HG03469 (cell line): ENCODE results near the gene KCNE5.
"Not testable (repeated sequence)": the region's sequence is repeated elsewhere in the genome, so short reads cannot be mapped to it uniquely, and the experiment has no call there.

Source experiments
- ATAC-seq: cut with Tn5 transposase; IDR thresholded peaks from one replicate; pipeline ENCODE4 v1.9.1; 2021; ENCODE audit warnings: mild to moderate bottlenecking, moderate library complexity, moderate number of reproducible peaks; ENCODE audit not compliant: unreplicated experiment

The KCNE5 gene, protein sequence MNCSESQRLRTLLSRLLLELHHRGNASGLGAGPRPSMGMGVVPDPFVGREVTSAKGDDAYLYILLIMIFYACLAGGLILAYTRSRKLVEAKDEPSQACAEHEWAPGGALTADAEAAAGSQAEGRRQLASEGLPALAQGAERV

DNA sequence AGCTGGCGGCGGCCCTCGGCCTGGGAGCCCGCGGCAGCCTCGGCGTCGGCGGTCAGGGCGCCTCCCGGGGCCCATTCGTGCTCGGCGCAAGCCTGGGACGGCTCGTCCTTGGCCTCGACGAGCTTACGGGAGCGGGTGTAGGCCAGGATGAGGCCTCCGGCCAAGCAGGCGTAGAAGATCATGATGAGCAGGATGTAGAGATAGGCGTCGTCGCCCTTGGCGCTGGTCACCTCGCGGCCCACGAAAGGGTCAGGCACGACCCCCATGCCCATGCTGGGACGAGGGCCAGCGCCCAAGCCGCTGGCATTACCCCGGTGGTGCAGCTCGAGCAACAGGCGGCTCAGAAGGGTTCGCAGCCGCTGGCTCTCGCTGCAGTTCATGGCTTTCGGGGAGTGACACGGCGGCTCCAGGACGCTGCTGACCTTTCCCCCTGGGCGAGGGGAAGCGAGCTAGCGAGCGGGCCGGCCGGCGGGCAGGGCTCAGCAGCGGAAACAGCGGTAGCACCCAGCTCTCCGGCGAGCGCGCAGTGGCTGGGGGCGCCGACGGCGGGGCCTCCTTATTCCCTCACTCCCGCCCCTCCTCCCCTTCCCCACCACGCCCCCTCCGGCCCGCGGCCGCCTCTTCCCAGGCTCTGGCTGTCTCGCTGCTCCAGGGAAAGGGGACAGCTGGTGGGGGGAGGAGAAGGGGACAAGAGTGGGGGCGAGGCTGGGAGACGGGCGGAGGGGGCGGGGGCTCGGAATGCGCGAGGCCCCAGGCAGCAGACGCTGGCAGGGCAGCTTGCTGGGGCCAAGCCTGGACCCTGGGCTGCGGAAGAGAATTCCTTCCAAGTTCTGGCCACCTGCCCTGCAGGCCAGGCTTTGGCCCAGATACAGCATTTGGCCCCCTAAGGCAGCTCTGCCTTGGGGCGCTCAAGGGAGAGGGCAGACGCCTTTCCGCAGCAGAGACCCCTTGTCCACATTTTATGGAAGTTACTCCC is at the start of gene KCNE5:
Gene KCNE5, minus strand, starts transcription at position 532 of the 976 bp plus-strand sequence. Its CDS starts 152 bp downstream, at position 380.
- ATAC-seq, result no peak

DNA sequence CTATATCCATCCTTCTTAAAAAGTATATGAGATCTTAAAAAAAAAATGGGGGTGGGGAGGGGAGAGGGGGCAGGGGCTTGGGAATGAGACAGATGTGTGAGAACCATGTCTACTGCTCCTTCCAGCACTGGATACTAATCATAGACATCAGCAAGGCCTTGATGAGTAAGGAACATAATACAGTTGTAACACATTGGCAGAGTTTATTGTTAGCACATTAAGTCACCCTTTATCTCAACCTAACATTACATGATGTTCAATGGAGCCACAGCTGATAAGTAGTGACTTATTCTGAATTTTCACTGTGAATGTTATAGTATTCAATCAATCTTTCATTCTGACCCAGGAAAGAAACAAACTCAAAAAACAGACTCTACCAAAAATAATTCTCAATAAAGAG is 47.3 kb upstream of the KCNE5 start:
- ATAC-seq, result no peak

DNA sequence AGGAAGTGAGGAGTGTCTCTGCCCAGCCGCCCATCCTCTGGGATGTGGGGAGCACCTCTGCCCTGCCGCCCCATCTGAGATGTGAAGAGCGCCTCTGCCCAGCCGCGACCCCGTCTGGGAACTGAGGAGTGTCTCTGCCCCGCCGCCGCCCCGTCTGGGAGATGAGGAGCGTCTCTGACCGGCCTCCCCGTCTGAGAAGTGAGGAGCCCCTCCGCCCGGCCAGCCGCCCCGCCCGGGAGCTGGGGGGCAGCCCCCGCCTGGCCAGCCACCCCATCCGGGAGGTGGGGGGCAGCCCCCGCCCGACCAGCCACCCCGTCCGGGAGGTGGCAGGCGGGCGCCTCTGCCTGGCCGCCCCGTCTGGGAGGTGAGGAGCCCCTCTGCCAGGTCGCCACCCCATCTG is 46.2 kb upstream of the KCNE5 start:
- ATAC-seq, result not testable (repeated sequence)

DNA sequence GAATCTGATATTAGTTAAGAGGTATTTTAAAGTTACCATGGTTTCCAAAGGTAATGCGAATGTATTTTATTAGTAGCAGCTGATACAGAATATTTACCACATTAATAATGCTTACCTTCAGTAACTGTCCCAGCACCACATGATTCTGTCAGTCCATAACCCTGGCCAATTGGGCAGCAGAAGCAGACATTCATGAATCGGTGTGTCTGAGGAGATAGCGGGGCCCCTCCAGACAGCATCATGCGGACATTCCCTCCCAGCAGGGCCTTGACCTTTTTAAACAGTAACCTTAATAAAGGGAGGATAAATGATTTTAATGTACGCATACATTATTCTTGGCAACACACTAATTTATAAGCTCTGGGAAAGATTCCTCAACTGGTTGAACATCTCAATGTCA is 43.0 kb upstream of the KCNE5 start:
- ATAC-seq, result no peak

DNA sequence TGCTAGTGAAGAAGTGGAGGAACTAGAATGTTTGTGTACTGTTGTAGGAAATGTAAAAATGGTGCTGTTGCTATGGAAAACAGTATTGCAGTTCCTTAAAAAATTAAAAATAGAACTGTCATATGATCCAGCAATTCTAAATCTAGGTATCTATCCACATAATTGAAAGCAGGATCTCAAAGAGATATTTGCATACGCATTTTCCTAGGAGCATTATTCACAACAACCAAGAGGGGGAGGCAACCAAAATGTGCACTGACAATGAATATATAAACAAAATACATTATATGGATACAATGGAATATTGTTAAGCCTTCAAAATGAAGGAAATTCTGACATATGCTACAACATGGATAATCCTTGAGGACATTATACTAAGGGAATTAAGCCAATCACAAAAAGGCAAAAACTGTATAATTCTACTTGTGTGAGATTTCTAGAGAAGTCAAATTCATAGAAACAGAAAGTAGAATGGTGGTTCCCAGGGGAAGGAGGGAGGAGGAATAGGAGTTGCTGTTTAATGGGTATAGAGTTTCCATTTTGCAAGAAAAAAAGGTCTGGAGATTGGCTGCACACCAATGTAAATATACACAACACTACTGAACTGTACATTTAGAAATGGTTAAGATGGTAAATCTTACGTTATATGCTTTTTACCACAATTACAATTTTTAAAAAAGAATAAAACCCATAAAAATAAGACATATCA is 35.6 kb upstream of the KCNE5 start:
- no peak for ATAC-seq

DNA sequence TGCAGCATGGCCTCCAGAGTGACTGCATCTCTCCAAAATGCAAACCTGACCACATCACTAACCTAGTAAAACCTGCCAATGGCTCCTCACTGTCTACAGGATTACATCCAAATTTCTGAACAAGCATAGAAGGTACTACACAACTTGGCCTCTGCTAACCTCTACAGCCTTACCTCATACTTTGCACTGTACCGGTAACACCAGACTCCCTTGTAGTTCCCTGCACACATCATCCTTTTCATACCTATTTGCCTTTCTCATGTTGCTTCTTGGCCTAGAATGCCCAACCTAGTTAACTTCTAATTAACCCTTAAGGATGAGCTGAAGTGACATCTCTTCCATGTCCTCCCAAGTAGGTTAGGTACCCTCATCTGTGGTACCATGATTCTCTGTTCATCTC is 33.4 kb upstream of the KCNE5 start:
- ATAC-seq, result no peak

DNA sequence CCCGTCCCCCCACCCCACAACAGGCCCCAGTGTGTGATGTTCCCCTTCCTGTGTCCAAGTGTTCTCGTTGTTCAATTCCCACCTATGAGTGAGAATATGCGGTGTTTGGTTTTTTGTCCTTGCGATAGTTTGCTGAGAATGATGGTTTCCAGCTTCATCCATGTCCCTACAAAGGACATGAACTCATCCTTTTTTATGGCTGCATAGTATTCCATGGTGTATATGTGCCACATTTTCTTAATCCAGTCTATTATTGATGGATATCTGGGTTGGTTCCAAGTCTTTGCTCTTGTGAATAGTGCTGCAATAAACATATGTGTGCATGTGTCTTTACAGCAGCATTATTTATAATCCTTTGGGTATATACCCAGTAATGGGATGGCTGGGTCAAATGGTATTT is 32.4 kb upstream of the KCNE5 start:
- ATAC-seq, result not testable (repeated sequence)

DNA sequence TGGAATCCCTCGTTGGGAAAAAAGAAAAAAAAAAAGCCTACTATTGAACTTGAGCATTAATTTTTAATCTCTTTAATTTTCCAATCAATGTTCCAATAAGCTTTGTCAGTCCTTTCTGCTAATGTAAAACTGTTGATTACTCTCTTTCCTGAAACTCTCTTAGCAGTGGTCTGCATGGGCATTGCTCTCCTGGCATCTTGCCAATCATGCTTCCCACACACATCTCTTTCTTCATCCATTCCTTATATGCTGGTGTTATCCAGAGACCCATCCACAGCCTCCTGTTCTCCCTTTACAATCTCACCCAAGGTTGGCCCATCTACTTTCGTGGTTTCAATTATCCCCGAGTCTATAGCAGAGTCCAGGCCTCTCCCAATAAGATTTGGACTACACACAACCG is 31.8 kb upstream of the KCNE5 start:
- ATAC-seq, result no peak

DNA sequence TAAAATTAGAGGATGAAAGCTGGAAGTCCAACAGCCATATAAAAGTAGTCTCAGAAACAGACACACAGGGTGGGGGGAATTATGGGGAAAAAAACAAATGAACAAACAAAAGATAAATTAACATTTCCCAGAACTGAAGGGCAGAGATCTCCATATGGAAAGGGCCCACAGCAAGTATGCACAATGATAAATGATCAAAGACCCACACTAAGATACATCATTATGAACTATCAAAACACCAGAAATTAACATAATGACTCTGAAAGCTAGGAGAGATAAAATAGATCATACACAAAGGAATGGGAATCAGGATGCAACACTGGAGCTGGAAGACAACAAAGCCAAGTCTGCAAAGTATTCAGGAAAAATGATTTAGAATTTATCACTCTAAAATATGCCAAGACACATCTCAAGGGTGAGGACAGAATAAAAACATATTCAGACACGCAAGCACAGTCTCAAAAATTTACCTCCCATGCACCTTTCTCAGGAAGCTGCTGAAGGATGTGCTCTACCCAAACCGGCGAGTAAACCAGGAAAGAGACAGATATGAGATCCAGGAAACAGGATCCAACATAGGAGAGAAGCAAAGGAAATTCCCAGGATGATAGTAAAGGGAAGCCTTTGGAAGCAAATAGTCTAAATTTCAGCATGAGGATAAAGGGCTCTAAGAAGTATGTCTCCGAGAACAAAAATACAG is 30.7 kb upstream of the KCNE5 start:
- ATAC-seq, result no peak

DNA sequence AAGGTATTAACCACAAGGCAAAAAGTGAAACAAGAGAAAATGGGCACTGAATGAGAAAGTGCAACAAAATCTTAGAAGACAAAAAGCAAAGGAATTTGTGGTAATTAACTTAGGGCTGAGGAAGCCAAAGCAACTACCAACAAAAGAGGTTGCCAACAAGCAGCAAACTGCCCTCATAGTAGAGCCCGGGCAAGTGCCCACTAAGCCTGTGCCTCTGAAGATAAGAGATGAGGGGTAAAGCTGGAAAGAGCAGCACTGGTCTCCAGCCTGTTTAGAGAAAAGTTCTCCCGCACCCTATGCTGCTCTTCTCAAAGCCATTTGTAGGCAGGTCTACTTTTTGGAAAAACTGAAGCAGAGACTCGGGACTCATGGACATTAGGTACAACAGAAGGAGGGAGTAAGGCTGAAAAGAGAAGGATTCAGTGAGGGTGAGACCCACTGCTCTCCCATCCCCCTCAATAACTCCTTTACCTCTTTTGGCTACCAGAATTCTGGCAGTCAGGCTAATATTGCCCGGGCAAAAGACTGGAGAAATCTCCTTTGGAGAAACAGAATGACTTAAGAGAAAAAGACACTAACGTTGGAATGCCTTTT is 29.6 kb upstream of the KCNE5 start:
- ATAC-seq, result no peak

DNA sequence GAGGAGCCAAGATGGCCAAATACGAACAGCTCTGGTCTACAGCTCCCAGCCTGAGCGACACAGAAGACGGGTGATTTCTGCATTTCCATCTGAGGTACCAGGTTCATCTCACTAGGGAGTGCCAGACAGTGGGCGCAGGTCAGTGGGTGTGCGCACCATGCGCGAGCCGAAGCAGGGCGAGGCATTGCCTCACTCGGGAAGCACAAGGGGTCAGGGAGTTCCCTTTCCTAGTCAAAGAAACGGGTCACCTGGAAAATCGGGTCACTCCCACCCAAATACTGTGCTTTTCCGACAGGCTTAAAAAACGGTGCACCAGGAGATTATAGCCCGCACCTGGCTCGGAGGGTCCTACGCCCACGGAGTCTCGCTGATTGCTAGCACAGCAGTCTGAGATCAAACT is 19.7 kb upstream of the KCNE5 start:
- not testable (repeated sequence) for ATAC-seq

DNA sequence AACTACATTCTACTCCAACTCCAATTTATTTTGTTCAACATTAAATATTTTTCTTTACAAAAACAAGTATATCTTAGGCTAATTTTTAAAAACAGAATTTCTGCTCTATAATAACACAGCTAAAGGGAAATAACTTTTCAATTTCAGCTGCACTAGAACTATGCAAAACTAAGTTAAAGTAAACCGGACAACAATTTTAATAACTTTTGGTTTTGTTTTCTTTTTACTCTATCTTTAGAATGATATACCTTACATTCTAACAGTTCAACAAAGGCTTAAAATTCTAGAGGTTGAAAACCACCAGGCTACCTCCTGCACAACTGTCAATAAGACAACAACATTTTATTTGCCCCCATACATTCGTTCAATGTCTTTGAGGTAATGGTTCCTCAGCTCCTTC is 18.7 kb upstream of the KCNE5 start:
- ATAC-seq, result no peak

DNA sequence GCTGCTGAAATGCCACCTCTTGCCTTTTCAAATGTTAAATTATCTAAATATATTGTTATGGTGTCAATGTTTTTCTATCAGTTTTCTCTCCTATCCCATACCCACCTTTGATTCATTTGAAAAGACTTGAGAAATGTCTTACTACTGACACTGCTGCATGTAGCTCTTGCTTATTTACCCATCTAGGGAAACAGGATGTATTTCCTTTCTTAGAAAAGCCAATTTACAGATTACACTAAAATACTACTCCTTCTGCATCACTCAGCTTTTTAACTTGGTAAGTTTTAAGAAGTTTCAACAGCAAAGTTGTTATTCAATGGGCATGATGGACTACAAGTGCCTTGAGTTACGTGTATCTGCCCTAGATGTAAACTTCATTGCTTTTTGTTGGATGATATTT is 13.2 kb upstream of the KCNE5 start:
- no peak for ATAC-seq

DNA sequence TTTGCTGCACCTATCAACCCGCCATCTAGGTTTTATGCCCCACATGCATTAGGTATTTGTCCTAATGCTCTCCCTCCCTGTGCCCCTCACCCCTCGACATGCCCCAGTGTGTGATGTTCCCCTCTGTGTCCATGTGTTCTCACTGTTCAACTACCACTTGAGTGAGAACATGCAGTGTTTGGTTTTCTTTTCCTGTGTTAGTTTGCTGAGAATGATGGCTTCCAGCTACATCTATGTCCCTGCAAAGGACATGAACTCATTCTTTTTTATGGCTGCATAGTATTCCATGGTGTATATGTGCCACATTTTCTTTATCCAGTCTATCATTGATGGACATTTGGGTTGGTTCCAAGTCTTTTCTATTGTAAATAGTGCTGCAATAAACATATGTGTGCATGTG is 12.5 kb upstream of the KCNE5 start:
- ATAC-seq, result not testable (repeated sequence)

DNA sequence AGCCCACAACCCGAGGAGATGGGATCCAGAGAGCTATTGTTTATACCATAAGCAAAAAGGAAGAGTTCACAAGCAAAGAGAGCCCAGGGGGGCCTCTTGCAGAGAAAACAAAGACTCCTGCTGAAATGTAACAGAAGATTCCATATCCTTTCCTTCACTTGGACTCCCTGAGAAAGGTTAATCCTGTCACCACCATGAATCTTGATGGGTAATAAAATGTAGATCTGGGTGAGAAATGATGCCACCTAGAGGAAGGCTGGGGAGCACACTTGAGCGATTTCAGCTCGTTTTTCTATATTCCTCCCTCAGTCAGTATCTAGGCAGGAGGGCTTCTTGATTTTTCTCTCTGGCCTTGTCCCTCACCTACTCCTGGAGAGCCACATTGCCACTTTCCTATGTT is 10.2 kb upstream of the KCNE5 start:
- ATAC-seq, result no peak

DNA sequence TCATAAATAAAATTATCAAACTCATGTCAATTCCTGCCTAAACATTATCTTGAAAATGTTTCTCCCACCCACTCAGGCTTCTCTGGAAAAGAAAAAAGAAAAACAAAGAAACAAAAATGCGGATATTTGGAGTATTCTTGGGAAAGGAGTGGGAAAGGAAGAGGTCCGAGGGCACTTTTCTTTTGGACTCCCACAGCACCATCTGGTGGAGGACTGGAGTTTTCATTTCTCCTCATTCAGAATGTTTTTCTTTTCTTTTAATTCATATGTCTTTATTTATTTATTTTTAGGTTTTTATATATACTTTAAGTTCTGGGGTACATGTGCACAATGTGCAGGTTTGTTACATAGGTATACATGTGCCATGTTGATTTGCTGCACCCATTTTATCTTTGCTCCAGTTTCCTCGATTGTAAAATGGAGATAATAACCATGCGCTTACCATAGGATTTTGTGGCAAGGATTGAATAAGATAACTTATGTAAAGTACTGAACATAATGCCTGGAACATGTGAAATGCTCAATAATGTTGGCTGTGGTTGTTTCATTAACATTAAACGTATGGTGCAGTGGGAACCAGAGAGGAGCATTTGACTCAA is 8.0 kb upstream of the KCNE5 start:
- ATAC-seq, result no peak

DNA sequence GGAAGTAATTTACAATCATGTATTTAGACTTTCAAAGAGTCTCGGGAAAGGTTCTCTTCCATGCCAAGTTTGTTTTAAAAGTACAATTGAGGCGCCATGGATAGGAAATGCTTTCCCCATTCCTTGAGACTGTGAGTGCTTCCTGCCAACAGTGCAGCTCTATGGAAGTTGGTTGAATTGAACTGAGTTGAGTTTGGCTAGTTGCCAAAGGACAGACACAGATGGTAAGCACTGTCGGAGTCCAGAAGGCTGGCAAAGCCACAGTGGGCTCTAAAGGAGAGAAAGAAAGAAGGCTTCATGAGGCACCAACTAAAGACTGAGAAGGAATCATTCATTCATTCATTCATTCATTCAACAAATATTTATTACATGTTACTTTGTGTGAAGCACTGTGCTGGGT is 4.3 kb upstream of the KCNE5 start:
- no peak for ATAC-seq

DNA sequence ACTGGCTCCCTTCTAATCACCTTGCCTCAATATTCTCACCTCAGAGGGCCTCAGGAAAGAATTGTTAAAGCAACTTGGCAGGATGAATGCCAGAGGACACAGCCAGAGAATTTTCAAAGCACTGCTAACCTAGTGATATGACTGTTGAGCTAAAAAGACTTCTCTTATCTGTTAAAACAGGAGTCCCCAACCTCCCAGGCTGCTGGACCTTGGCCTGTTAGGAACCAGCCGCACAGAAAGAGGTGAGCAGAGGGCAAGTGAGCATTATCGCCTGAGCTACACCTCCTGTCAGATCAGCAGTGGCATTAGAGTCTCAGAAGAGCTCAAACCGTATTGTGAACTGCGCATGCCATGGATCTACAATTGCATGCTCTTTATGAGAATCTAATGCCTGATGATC is 1.7 kb upstream of the KCNE5 start:
- no peak for ATAC-seq

DNA sequence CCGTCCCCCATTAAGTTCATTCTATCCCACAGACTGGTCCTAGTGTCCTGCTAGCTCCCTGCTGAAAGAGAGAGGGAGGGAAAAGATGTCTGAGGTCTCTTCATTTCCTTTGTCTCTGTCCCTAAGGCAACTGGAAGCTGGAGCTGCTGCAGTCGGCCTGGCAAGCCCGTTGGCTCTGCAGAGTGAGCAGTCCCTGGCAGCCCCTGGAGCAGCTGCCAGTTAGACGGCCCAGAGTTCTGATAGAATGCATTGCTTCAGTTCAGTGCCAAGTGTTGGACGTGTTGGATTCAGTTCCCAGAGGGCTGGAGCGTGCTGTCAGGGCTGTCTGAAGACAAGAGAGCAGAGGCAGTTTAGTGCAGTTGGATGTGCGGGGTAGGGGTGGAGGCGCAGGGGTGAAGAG is 975 bp downstream of the KCNE5 start:
- ATAC-seq, result no peak

DNA sequence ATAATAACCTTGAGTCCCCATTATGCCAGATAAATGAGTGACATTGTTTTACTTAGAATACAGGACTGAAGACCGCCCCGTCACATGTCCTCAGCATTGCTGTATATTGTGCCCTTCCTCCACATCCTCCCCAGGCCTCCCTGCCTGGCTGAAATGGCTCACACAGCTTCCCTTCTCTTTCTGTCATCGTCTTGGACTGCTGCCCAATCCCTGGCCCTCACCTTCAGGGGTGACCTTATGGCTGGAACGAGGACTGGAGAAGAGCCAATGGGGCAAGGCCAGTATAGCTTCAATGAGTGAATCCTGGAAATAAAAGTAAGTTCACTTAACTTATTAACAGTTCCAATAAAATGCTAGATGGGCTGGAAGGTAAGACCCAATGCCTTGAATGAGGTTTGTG is 2.7 kb downstream of the KCNE5 start:
- no peak for ATAC-seq
